ENCODE data around the gene C6orf15. TPM values are rescaled to one million over a fixed set of nuclear protein-coding genes. Genes with fewer than 3 reads are reported as not detected.

The C6orf15 gene
- total and polyA plus RNA-seq, 2 donors from 2014 or later: not detected

DNA sequence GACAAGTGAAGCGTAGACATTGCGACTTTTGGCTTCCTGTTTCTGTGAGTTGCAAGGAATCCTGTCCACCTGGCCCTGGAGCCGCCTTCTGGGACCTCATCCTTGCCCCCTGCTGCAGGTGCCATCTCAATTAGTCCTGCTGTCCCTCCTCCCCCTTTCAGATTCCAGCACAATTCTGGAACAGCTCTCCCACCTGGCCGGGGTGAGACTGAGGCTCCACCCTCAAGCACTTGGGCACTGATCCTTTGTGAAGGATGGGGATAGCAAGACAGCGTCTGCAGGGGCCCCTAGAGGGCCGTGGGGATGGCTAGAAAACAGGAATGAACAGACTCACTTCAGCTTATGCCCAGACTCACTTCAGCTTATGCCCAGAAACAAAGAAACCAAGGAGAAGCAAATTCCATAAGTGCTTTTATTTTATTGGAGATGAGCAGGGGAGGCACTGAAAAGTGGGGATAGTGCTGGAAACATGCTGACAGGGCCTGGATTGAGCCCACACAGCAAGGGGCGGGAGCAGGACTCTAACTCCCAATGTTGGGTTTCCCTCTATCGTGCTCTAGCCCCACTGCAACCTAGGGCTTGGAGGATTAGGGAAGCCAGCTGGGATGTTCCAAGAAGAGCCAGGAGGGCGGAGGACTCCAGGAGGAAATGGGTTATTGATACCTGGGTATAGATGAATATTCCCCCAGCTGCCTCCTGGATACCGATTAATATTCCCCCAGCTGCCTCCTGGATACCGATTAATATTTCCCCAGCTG lies 1.4 kb downstream of the C6orf15 start:
- no peak overlapping the region for H3K9ac ChIP-seq (ENCODE audit: low read length in 3 of 3)
- no peaks in the 10 kb centered on the region for H3K9me3 ChIP-seq (ENCODE audit: control insufficient read depth in 2 of 3, insufficient read depth in 1 of 3, low read length in 3 of 3)
- no peak for DNase-seq
- TF ChIP-seq, protein P1, sequence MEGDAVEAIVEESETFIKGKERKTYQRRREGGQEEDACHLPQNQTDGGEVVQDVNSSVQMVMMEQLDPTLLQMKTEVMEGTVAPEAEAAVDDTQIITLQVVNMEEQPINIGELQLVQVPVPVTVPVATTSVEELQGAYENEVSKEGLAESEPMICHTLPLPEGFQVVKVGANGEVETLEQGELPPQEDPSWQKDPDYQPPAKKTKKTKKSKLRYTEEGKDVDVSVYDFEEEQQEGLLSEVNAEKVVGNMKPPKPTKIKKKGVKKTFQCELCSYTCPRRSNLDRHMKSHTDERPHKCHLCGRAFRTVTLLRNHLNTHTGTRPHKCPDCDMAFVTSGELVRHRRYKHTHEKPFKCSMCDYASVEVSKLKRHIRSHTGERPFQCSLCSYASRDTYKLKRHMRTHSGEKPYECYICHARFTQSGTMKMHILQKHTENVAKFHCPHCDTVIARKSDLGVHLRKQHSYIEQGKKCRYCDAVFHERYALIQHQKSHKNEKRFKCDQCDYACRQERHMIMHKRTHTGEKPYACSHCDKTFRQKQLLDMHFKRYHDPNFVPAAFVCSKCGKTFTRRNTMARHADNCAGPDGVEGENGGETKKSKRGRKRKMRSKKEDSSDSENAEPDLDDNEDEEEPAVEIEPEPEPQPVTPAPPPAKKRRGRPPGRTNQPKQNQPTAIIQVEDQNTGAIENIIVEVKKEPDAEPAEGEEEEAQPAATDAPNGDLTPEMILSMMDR (IDR thresholded peaks at IDR 0.05; ENCODE audit: borderline replicate concordance, extremely low read depth, insufficient read depth): no peak
- intact Hi-C loops (cut with DNase I): no loop called here
- peaks cover 0 to 2% (median 0%) of the 10 kb centered on the region in 3 donors for H3K4me1 ChIP-seq (ENCODE audit: control insufficient read depth in 2 of 3, insufficient read depth in 2 of 3, low read depth in 1 of 3, low read length in 3 of 3)
- no peak for FAIRE-seq
- no peak overlapping the region for H3K4me3 ChIP-seq (ENCODE audit: low read length in 3 of 3)
- no peak overlapping the region for H3K27ac ChIP-seq (ENCODE audit: low read depth in 2 of 2, low read length in 2 of 2)
- no peaks in the 10 kb centered on the region for H3K27me3 ChIP-seq (ENCODE audit: control insufficient read depth, insufficient read depth, low read length)
- no peaks in the 10 kb centered on the region for H3K36me3 ChIP-seq (ENCODE audit: control insufficient read depth in 2 of 3, insufficient read depth in 3 of 3, low read length in 3 of 3)

DNA sequence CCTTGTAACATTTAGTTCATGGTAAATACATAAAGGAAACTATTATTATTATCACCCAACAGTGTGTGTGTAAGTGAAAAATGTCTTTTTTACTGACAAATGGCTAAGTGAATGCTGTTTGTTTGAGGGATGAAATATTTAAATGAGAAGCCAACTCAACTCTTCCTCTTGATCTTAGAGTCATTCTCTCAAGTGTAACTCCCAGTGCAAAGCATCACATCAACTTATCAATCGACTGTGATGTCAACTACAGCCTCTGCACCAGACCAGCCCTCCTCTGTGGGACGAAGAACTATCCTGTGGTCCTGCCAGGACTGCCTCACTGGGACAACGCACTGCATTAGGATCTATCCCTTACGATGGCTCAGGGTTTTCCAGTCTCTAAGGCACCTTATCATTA lies 5.3 kb downstream of the C6orf15 start:
- DNase-seq: no peak
- intact Hi-C loops (cut with DNase I): no loop called here
- no peak for FAIRE-seq
- Histone ChIP-seq H3K27me3 (ENCODE audit: control insufficient read depth, insufficient read depth, low read length) (no peaks in the 10 kb centered on the region), H3K4me3 (ENCODE audit: low read length in 3 of 3) (no peak overlapping the region), H3K36me3 (ENCODE audit: control insufficient read depth in 2 of 3, insufficient read depth in 3 of 3, low read length in 3 of 3) (no peaks in the 10 kb centered on the region), H3K27ac (ENCODE audit: low read depth in 2 of 2, low read length in 2 of 2) (no peak overlapping the region), H3K9me3 (ENCODE audit: control insufficient read depth in 2 of 3, insufficient read depth in 1 of 3, low read length in 3 of 3) (no peaks in the 10 kb centered on the region), H3K4me1 (ENCODE audit: control insufficient read depth in 2 of 3, insufficient read depth in 2 of 3, low read depth in 1 of 3, low read length in 3 of 3) (peaks cover 0 to 2% (median 0%) of the 10 kb centered on the region in 3 donors), H3K9ac (ENCODE audit: low read length in 3 of 3) (no peak overlapping the region)
- TF ChIP-seq, protein P1 (IDR thresholded peaks at IDR 0.05; ENCODE audit: borderline replicate concordance, extremely low read depth, insufficient read depth): no peak

DNA sequence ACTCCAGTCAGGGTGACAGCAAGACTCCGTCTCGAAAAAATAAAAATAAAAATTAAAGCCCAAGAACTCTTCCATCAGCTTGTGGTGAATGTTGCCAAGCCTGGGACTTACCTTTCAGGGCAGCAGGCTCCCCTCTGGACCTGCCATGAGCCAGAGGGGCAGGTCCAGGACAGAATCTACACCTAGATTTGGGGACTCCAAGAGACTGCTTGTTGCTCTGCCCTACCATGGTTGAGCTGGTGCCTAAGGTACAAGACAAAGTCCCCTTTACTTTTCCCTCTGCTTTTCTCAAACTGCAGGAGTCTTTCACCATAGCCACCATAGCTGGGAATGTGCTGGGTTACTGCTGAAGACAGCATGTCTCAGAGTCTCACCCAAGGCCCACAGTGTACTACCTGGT lies 9.2 kb downstream of the C6orf15 start:
- Histone ChIP-seq H3K27me3 (ENCODE audit: control insufficient read depth, insufficient read depth, low read length) (no peaks in the 10 kb centered on the region), H3K9me3 (ENCODE audit: control insufficient read depth in 2 of 3, insufficient read depth in 1 of 3, low read length in 3 of 3) (no peaks in the 10 kb centered on the region), H3K9ac (ENCODE audit: low read length in 3 of 3) (no peak overlapping the region), H3K27ac (ENCODE audit: low read depth in 2 of 2, low read length in 2 of 2) (no peak overlapping the region), H3K4me3 (ENCODE audit: low read length in 3 of 3) (no peak overlapping the region), H3K4me1 (ENCODE audit: control insufficient read depth in 2 of 3, insufficient read depth in 2 of 3, low read depth in 1 of 3, low read length in 3 of 3) (no peaks in the 10 kb centered on the region), H3K36me3 (ENCODE audit: control insufficient read depth in 2 of 3, insufficient read depth in 3 of 3, low read length in 3 of 3) (no peaks in the 10 kb centered on the region)
- intact Hi-C loops (cut with DNase I): no loop called here
- FAIRE-seq: no peak
- DNase-seq: no peak
- TF ChIP-seq, protein P1 (IDR thresholded peaks at IDR 0.05; ENCODE audit: borderline replicate concordance, extremely low read depth, insufficient read depth): no peak
